ENCODE measurements around the gene NT5C.

The NT5C gene

GRCh38 chr17:75109407-75110233, 21.9 kb downstream of the NT5C start, which contains the start of gene ARMC7:
Gene ARMC7, plus strand, starts transcription at chr17:75109969. Its CDS starts 320 bp downstream, at chr17:75110289.
- H2AFZ ChIP-seq (ENCODE audit: low read length): peak within 1 kb of the TSS; percentile 98
- no peak for TF ChIP-seq CTCF (IDR thresholded peaks at IDR 0.05; ENCODE audit: low read length)
- no peak for TF ChIP-seq EZH2 (optimal IDR thresholded peaks at IDR 0.05; ENCODE audit: low read depth, low read length)
- no peak for TF ChIP-seq EZH2phosphoT487 (IDR thresholded peaks at IDR 0.05; ENCODE audit: low read length)
- H3K27ac ChIP-seq (ENCODE audit: low read length): no peak within 1 kb of the TSS
- peak within 1 kb of the TSS; percentile 75 for H3K4me3 ChIP-seq (ENCODE audit: low read length)
- peaks cover 5% of the 10 kb centered on the region for H3K79me2 ChIP-seq (ENCODE audit: low read length)
- no peaks in the 10 kb centered on the region for H3K36me3 ChIP-seq (replicated peaks; ENCODE audit: insufficient read depth, low read length)
- no peaks in the 10 kb centered on the region for H3K9me3 ChIP-seq (replicated peaks; ENCODE audit: insufficient read depth, low read length)
- DNase-seq: peak; percentile 92
- no peaks in the 10 kb centered on the region for H3K27me3 ChIP-seq (replicated peaks; ENCODE audit: insufficient read depth, low read length)
- H3K4me2 ChIP-seq (ENCODE audit: low read depth, low read length): peak within 1 kb of the TSS; percentile 99
- peaks cover 11% of the 10 kb centered on the region for H3K4me1 ChIP-seq (ENCODE audit: low read length)
- no peaks in the 10 kb centered on the region for H3F3A ChIP-seq (ENCODE audit: insufficient read depth, low read length)
- H4K20me1 ChIP-seq (ENCODE audit: insufficient read depth, low read length): no peaks in the 10 kb centered on the region
- H3K9me2 ChIP-seq (replicated peaks; ENCODE audit: insufficient read depth, low read length): no peaks in the 10 kb centered on the region
- peak within 1 kb of the TSS; percentile 72 for H3K9ac ChIP-seq (ENCODE audit: low read length)

- Histone ChIP-seq H3K27ac (ENCODE audit: low read length) (no peak overlapping the region), H3K4me3 (ENCODE audit: low read length) (peak overlapping the region; percentile 75), H3F3A (ENCODE audit: insufficient read depth, low read length) (no peaks in the 10 kb centered on the region), H3K4me1 (ENCODE audit: low read length) (peaks cover 9% of the 10 kb centered on the region), H2AFZ (ENCODE audit: low read length) (peak overlapping the region; percentile 98), H3K79me2 (ENCODE audit: low read length) (peaks cover 5% of the 10 kb centered on the region), H3K9ac (ENCODE audit: low read length) (peak overlapping the region; percentile 72; the same call in 1 of the 2 replicates), H3K9me2 (replicated peaks; ENCODE audit: insufficient read depth, low read length) (no peaks in the 10 kb centered on the region), H3K27me3 (replicated peaks; ENCODE audit: insufficient read depth, low read length) (no peaks in the 10 kb centered on the region), H3K36me3 (replicated peaks; ENCODE audit: insufficient read depth, low read length) (no peaks in the 10 kb centered on the region), H3K9me3 (replicated peaks; ENCODE audit: insufficient read depth, low read length) (no peaks in the 10 kb centered on the region), H4K20me1 (ENCODE audit: insufficient read depth, low read length) (no peaks in the 10 kb centered on the region), H3K4me2 (ENCODE audit: low read depth, low read length) (peak overlapping the region; percentile 99)
- no peak for TF ChIP-seq EZH2phosphoT487 (IDR thresholded peaks at IDR 0.05; ENCODE audit: low read length)
- no peak for TF ChIP-seq EZH2 (optimal IDR thresholded peaks at IDR 0.05; ENCODE audit: low read depth, low read length)
- TF ChIP-seq CTCF (IDR thresholded peaks at IDR 0.05; ENCODE audit: low read length): no peak
- DNase-seq: no peak
Observed at GRCh38 chr17:75109046-75109406, 22.5 kb downstream of the NT5C start.

GRCh38 chr17:75108193-75108592, 23.3 kb downstream of the NT5C start:
- no peak overlapping the region for H3K4me3 ChIP-seq (ENCODE audit: low read length)
- H4K20me1 ChIP-seq (ENCODE audit: insufficient read depth, low read length): no peaks in the 10 kb centered on the region
- no peak for TF ChIP-seq EZH2phosphoT487 (IDR thresholded peaks at IDR 0.05; ENCODE audit: low read length)
- TF ChIP-seq EZH2 (optimal IDR thresholded peaks at IDR 0.05; ENCODE audit: low read depth, low read length): no peak
- TF ChIP-seq CTCF (IDR thresholded peaks at IDR 0.05; ENCODE audit: low read length): no peak
- peaks cover 4% of the 10 kb centered on the region; the same call in 1 of the 2 replicates for H3K4me1 ChIP-seq (ENCODE audit: low read length)
- H3K36me3 ChIP-seq (replicated peaks; ENCODE audit: insufficient read depth, low read length): no peaks in the 10 kb centered on the region
- no peaks in the 10 kb centered on the region for H3K27me3 ChIP-seq (replicated peaks; ENCODE audit: insufficient read depth, low read length)
- no peak overlapping the region for H3K27ac ChIP-seq (ENCODE audit: low read length)
- H3K9me3 ChIP-seq (replicated peaks; ENCODE audit: insufficient read depth, low read length): no peaks in the 10 kb centered on the region
- H3K9me2 ChIP-seq (replicated peaks; ENCODE audit: insufficient read depth, low read length): no peaks in the 10 kb centered on the region
- no peak for DNase-seq
- H3F3A ChIP-seq (ENCODE audit: insufficient read depth, low read length): no peaks in the 10 kb centered on the region
- no peak overlapping the region for H3K9ac ChIP-seq (ENCODE audit: low read length)
- H3K79me2 ChIP-seq (ENCODE audit: low read length): peaks cover 5% of the 10 kb centered on the region
- H3K4me2 ChIP-seq (ENCODE audit: low read depth, low read length): no peak overlapping the region
- H2AFZ ChIP-seq (ENCODE audit: low read length): no peak overlapping the region

Measured in MM.1S (cell line).